Osteoblast (primary cell): Measurements from ENCODE around the gene UGT1A9. TPM values are rescaled to one million over a fixed set of nuclear protein-coding genes. Genes with fewer than 3 reads are reported as not detected.
"Not testable (repeated sequence)": the region's sequence is repeated elsewhere in the genome, so short reads cannot be mapped to it uniquely, and the experiment has no call there.

Experiments used
- DNase-seq: peaks from one replicate; pipeline ENCODE4 v3.0.0; 2011; ENCODE audit warnings: low spot score, mixed read lengths; ENCODE audit not compliant: insufficient read length; ENCODE audit errors: missing footprints
- H2AFZ ChIP-seq: 2 replicates; pipeline ENCODE4 v1.6.0; 2011; ENCODE audit warnings: mild to moderate bottlenecking, low read length
- H3K27ac ChIP-seq: 2 replicates; pipeline ENCODE4 v1.5.1; 2011; ENCODE audit warnings: mild to moderate bottlenecking, low read depth, low read length, moderate library complexity
- H3K27me3 ChIP-seq: 2 replicates; pipeline ENCODE4 v1.6.0; 2012; ENCODE audit warnings: mild to moderate bottlenecking, control low read depth, inconsistent platforms, low read length, moderate library complexity; ENCODE audit not compliant: insufficient read depth
- H3K36me3 ChIP-seq: 2 replicates; pipeline ENCODE4 v1.5.1; 2011; ENCODE audit warnings: mild to moderate bottlenecking, low read length, control low read depth, moderate library complexity; ENCODE audit not compliant: insufficient read depth
- H3K4me1 ChIP-seq: 2 replicates; pipeline ENCODE4 v1.5.1; 2011; ENCODE audit warnings: mild to moderate bottlenecking, low read length, control low read depth, moderate library complexity; ENCODE audit not compliant: insufficient read depth
- H3K4me2 ChIP-seq: 2 replicates; pipeline ENCODE4 v1.6.0; 2011; ENCODE audit warnings: mild to moderate bottlenecking, low read length; ENCODE audit not compliant: insufficient read depth
- H3K4me3 ChIP-seq: fragments of 200-600 bp; sonication (generic); 3 replicates; pipeline ENCODE4 v1.5.1; 2012; ENCODE audit warnings: mild to moderate bottlenecking, low read length, inconsistent platforms; ENCODE audit not compliant: insufficient read depth
- H3K79me2 ChIP-seq: 2 replicates; pipeline ENCODE4 v1.6.0; 2012; ENCODE audit warnings: mild to moderate bottlenecking, low read length, control low read depth, inconsistent platforms; ENCODE audit not compliant: insufficient read depth
- H3K9me3 ChIP-seq: 2 replicates; pipeline ENCODE4 v1.5.1; 2011; ENCODE audit warnings: low read depth, low read length, control low read depth
- H4K20me1 ChIP-seq: 2 replicates; pipeline ENCODE4 v1.6.0; 2012; ENCODE audit warnings: mild to moderate bottlenecking, low read length, control low read depth; ENCODE audit not compliant: insufficient read depth
- CTCF ChIP-seq: IDR thresholded peaks from 2 replicates; pipeline ENCODE4 v1.5.1; 2011; ENCODE audit warnings: mild to moderate bottlenecking, low read depth, low read length, moderate library complexity; ENCODE audit errors: extremely low read depth
- total RNA-seq: library from RNA; depleted of rRNA; stranded (reverse); fragments of >200 nt; gene quantifications from 2 replicates; pipeline ENCODE4 v1.2.3, GENCODE V29; 2012

Gene UGT1A9
- total RNA-seq, 1 donor: not detected

- H3K27ac ChIP-seq: no peak overlapping the region
- H3K4me3 ChIP-seq: no peak overlapping the region
- no peaks in the 10 kb centered on the region for H4K20me1 ChIP-seq
- H3K4me1 ChIP-seq: no peaks in the 10 kb centered on the region
- H2AFZ ChIP-seq: no peak overlapping the region
- no peak overlapping the region for H3K4me2 ChIP-seq
- H3K9me3 ChIP-seq: no peaks in the 10 kb centered on the region
- no peaks in the 10 kb centered on the region for H3K36me3 ChIP-seq
- no peak for TF ChIP-seq CTCF
- DNase-seq: no peak
- no peaks in the 10 kb centered on the region for H3K79me2 ChIP-seq
- H3K27me3 ChIP-seq: peaks cover 14% of the 10 kb centered on the region
Observed at GRCh38 chr2:233740870-233741269, 69.2 kb downstream of the UGT1A9 start.

- Histone ChIP-seq H3K27me3 (peaks cover 10% of the 10 kb centered on the region), H3K9me3 (no peaks in the 10 kb centered on the region), H3K36me3 (no peaks in the 10 kb centered on the region), H3K4me3 (no peak overlapping the region), H2AFZ (no peak overlapping the region), H3K4me2 (no peak overlapping the region), H3K4me1 (peaks cover 3% of the 10 kb centered on the region), H3K27ac (no peak overlapping the region), H4K20me1 (no peaks in the 10 kb centered on the region), H3K79me2 (no peaks in the 10 kb centered on the region)
- TF ChIP-seq CTCF: no peak
- DNase-seq: no peak
Observed at GRCh38 chr2:233743464-233744259, 72.0 kb downstream of the UGT1A9 start.

- Histone ChIP-seq H3K4me1 (peaks cover 3% of the 10 kb centered on the region), H3K27ac (no peak overlapping the region), H3K4me2 (no peak overlapping the region), H3K4me3 (no peak overlapping the region), H3K36me3 (no peaks in the 10 kb centered on the region), H3K9me3 (no peaks in the 10 kb centered on the region), H2AFZ (no peak overlapping the region), H3K27me3 (peaks cover 10% of the 10 kb centered on the region), H4K20me1 (no peaks in the 10 kb centered on the region), H3K79me2 (no peaks in the 10 kb centered on the region)
- TF ChIP-seq CTCF: no peak
- DNase-seq: no peak
Observed at GRCh38 chr2:233745073-233745755, 73.5 kb downstream of the UGT1A9 start.

GRCh38 chr2:233745838-233746237 is 74.1 kb downstream of the UGT1A9 start:
- not testable (repeated sequence) for H2AFZ ChIP-seq, DNase-seq, H3K4me3 ChIP-seq

More at GRCh38 chr2:233745838-233746237, 74.1 kb downstream of the UGT1A9 start:
- H3K4me1 ChIP-seq, H3K79me2 ChIP-seq, H3K4me2 ChIP-seq, H3K27ac ChIP-seq, H4K20me1 ChIP-seq, H3K9me3 ChIP-seq, H3K27me3 ChIP-seq, H3K36me3 ChIP-seq: not testable (repeated sequence)
